Measurements from ENCODE around the gene KCNQ1. TPM values are rescaled to one million over a fixed set of nuclear protein-coding genes. Genes with fewer than 3 reads are reported as not detected.
A peak's percentile ranks its signal among the peaks of the same experiment; 100 is the strongest.

KCNQ1 gene
- total RNA-seq, 1 experiment from 2014 or later = 1.0 TPM

DNA sequence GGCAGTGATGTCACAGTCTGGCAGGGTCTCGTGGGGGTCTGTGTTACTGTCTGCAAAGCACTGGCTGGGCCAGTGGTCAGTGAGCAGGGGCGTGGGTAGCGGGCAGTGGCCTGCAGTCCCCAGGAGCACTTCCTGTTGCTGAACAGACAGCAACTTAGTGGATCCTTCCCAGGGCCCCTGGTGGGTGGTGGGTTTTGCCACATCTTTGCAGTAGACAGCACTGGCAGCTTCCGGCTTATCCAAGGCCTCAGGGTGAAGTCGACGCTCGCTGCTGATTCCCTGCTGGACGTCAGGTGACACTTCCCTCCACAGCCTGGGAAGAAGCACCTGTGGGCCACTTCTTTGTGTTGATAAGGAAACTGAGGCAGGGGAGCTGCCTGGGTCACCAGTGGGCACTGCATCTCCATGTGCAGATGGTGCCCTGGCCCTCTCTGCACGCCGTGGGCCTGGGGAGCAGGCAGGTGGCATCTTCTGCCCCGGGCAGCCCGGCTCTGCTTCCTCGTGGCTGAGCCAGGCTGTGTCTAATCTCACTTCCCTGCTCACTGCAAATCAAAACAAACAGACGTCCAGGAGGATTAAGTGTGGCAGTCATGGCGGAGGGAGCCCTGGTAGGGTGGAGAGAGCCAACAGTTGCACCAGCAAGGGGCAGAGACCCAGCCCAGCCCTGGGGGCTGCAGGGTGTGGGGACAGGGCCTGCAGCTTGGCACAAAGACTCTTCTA is 79.8 kb downstream of the KCNQ1 start:
- CTCF ChIA-PET = no interaction called here
- no peak overlapping the region for H3K4me3 ChIP-seq (ENCODE audit: low read depth, low read length)
- H3K9me3 ChIP-seq = no peaks in the 10 kb centered on the region
- Mint-ChIP-seq H3K4me3 (ENCODE audit: unreplicated experiment) (no peak overlapping the region), H3K9me3 (ENCODE audit: unreplicated experiment) (no peaks in the 10 kb centered on the region), H3K36me3 (ENCODE audit: insufficient read depth, unreplicated experiment) (no peaks in the 10 kb centered on the region), H3K27me3 (ENCODE audit: insufficient read depth, unreplicated experiment) (no peaks in the 10 kb centered on the region), H3K27ac (ENCODE audit: unreplicated experiment) (no peak overlapping the region), H3K4me1 (ENCODE audit: low read depth, unreplicated experiment) (no peaks in the 10 kb centered on the region)
- intact Hi-C loops (cut with micrococcal nuclease; ENCODE audit: unreplicated experiment) = no loop called here
- POLR2A ChIA-PET = no interaction called here
- 0 out of 2 replicates have a peak, but pooled peaks cover 4% of the 10 kb centered on the region for H3K4me1 ChIP-seq
- BruUV-seq (replicated peaks) = no TSS peak
- H3K36me3 ChIP-seq (ENCODE audit: control insufficient read depth, insufficient read depth, low read length) = no peaks in the 10 kb centered on the region
- no peak for TF ChIP-seq CTCF (IDR thresholded peaks at IDR 0.05; ENCODE audit: insufficient read depth in 1 of 2, low read depth in 1 of 2, low read length in 1 of 2, severe bottlenecking in 1 of 2, unreplicated experiment in 1 of 2)
- peak in 1 of 2 experiments; percentile 27 for DNase-seq
- no peaks in the 10 kb centered on the region for H3K27me3 ChIP-seq (replicated peaks; ENCODE audit: control insufficient read depth, insufficient read depth, low read length)

DNA sequence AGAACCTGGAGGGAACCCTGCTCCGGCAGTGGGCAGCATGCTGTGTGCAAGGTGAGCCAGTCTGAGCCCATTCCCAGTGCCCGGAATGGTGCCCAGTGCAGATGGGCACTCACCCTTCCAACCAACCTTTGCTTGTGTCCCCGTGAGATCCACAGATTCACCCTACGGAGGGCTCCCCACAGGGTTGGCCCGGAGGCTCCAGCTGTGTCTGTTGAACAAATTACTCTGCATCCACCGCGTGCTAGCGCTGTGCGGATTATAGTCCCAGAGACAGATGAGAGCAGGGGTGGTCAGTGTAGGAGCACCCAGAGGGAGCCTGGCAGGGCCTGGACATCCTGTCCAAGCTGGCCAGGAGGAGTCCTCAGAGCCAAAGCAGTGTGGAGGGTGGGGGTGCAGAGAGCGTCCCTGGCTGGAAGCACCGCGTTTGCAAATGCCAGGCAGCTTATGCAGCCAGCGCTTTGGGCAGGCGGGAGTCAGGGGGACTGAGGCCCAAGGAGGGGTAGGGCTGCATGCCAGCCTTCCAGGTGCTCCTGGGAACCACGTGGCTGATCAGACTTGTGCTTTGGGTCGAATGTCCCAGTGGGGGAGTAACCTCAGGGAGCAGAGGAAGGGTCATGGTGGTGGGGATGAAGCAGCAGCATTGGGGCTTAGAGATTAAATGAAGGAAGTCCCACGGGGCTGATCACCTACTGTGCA is 80.5 kb downstream of the KCNQ1 start:
- Mint-ChIP-seq H3K27ac (ENCODE audit: unreplicated experiment) (no peak overlapping the region), H3K36me3 (ENCODE audit: insufficient read depth, unreplicated experiment) (no peaks in the 10 kb centered on the region), H3K27me3 (ENCODE audit: insufficient read depth, unreplicated experiment) (no peaks in the 10 kb centered on the region), H3K4me1 (ENCODE audit: low read depth, unreplicated experiment) (no peaks in the 10 kb centered on the region), H3K9me3 (ENCODE audit: unreplicated experiment) (no peaks in the 10 kb centered on the region), H3K4me3 (ENCODE audit: unreplicated experiment) (no peak overlapping the region)
- CTCF ChIA-PET = no interaction called here
- Histone ChIP-seq H3K4me3 (ENCODE audit: low read depth, low read length) (no peak overlapping the region), H3K27me3 (replicated peaks; ENCODE audit: control insufficient read depth, insufficient read depth, low read length) (no peaks in the 10 kb centered on the region), H3K4me1 (0 out of 2 replicates have a peak, but pooled peaks cover 4% of the 10 kb centered on the region), H3K36me3 (ENCODE audit: control insufficient read depth, insufficient read depth, low read length) (no peaks in the 10 kb centered on the region), H3K9me3 (no peaks in the 10 kb centered on the region)
- POLR2A ChIA-PET = no interaction called here
- peak in 1 of 2 experiments; percentile 27 for DNase-seq
- TF ChIP-seq CTCF (IDR thresholded peaks at IDR 0.05; ENCODE audit: insufficient read depth in 1 of 2, low read depth in 1 of 2, low read length in 1 of 2, severe bottlenecking in 1 of 2, unreplicated experiment in 1 of 2) = no peak
- intact Hi-C loops (cut with micrococcal nuclease; ENCODE audit: unreplicated experiment) = no loop called here
- BruUV-seq (replicated peaks) = no TSS peak

DNA sequence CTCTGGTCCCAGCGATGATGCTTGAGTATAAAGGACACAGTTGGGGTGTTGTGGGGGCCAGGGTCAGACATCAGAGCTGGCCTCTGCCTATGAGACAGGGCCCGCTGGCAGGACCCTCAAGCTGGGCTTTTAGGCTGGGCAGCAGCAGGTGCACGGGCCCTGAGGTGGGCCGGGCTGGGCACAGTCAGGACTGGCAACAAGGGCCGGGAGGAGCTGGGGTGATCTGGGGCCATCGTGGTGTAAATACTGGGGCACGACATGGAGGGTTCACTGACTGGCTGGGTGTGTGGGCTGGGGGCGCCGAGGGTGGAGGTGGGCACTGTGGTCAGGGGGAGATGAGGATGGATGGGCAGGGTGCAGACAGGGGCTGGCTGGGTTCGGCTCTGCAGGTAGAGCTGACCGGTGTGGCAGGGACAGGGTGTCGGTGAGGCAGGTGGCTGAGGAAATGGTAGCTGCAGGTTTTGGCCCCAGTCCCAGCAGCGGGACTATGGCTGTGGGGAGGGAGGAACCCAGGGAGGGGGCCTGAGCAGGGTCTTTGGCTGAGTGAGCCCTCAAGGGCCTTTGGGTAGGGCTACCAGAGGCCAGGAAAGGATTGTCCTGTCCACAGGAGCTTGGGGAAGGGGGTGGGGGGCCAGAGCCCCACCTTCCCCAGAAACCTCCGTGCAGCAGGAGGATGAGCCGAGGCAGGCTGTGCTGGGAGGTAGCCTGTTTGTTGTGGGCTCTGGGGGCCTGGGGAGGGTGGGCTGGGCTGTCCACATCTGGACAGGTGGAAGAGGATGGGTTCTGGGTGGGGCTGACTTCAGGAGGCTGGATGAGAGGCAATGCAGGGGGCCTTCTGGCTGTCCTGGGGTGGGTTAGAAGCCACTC is 81.4 kb downstream of the KCNQ1 start:
- no peak for TF ChIP-seq CTCF (IDR thresholded peaks at IDR 0.05; ENCODE audit: insufficient read depth in 1 of 2, low read depth in 1 of 2, low read length in 1 of 2, severe bottlenecking in 1 of 2, unreplicated experiment in 1 of 2)
- CTCF ChIA-PET = no interaction called here
- Histone ChIP-seq H3K9me3 (no peaks in the 10 kb centered on the region), H3K36me3 (ENCODE audit: control insufficient read depth, insufficient read depth, low read length) (no peaks in the 10 kb centered on the region), H3K27me3 (replicated peaks; ENCODE audit: control insufficient read depth, insufficient read depth, low read length) (no peaks in the 10 kb centered on the region), H3K4me1 (0 out of 2 replicates have a peak, but pooled peaks cover 4% of the 10 kb centered on the region), H3K4me3 (ENCODE audit: low read depth, low read length) (no peak overlapping the region)
- H3K36me3 Mint-ChIP-seq (ENCODE audit: insufficient read depth, unreplicated experiment) = no peaks in the 10 kb centered on the region
- no peak overlapping the region for H3K27ac Mint-ChIP-seq (ENCODE audit: unreplicated experiment)
- intact Hi-C loops (cut with micrococcal nuclease; ENCODE audit: unreplicated experiment) = no loop called here
- DNase-seq = peak in 1 of 2 experiments; percentile 24
- no peak overlapping the region for H3K4me3 Mint-ChIP-seq (ENCODE audit: unreplicated experiment)
- no peaks in the 10 kb centered on the region for H3K27me3 Mint-ChIP-seq (ENCODE audit: insufficient read depth, unreplicated experiment)
- no peaks in the 10 kb centered on the region for H3K4me1 Mint-ChIP-seq (ENCODE audit: low read depth, unreplicated experiment)
- no peaks in the 10 kb centered on the region for H3K9me3 Mint-ChIP-seq (ENCODE audit: unreplicated experiment)
- BruUV-seq (replicated peaks) = no TSS peak
- POLR2A ChIA-PET = no interaction called here

Measured in Caco-2 (cell line).